Neural cell (in vitro differentiated cells): ENCODE data around the gene CD300C.

ENCODE experiments used
- CTCF ChIP-seq: fragments of 450-650 bp; IDR thresholded peaks from 2 replicates; pipeline ENCODE4 v1.5.1; 2014; ENCODE audit warnings: antibody characterized with exemption, mild to moderate bottlenecking, moderate library complexity; ENCODE audit not compliant: poor library complexity, severe bottlenecking
- EP300 ChIP-seq: fragments of 450-650 bp; conservative IDR thresholded peaks from 2 replicates; pipeline ENCODE4 v1.6.1; 2014; ENCODE audit warnings: antibody characterized with exemption, mild to moderate bottlenecking, moderate library complexity; ENCODE audit not compliant: poor library complexity, severe bottlenecking
- EZH2 ChIP-seq: fragments of 200-600, 300-800 bp; shearing (Covaris generic), sonication (generic); IDR thresholded peaks from 2 replicates; pipeline ENCODE4 v1.6.1; 2014; ENCODE audit warnings: antibody characterized with exemption, low read length, borderline replicate concordance, mild to moderate bottlenecking; ENCODE audit not compliant: insufficient read depth, poor library complexity, severe bottlenecking

DNA sequence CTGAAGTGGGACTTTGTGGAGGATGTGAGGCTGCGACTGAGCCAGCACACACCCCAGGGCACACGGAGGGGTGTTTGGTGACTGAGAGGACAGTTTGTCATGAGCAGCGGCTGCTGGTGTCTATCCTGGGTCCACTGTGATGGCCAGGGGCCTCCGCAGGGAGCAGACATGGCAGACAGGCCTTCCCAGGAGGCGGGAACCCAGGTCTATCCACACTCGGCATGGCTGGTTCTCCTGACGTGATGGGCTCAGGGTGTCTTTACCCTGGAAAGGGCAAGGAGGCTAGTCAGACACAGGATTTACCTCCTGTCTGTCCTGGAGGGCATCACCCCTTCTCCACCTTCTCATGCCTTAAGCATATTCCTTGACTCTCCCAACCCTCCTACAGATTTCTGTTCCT, 671 bp upstream of the CD300C start:
- TF ChIP-seq CTCF = no peak
- no peak for TF ChIP-seq EZH2
- no peak for TF ChIP-seq EP300
